SU-DHL-6 (cell line): ENCODE data around the gene RPL35A.

ENCODE experiments used
- H2AFZ ChIP-seq: fragments of 200-600 bp; sonication (generic); 2 replicates; pipeline ENCODE4 v1.6.1; 2014; ENCODE audit warnings: low read depth, mild to moderate bottlenecking, moderate library complexity, mixed read lengths, antibody characterized with exemption, low read length; ENCODE audit not compliant: severe bottlenecking
- H3F3A ChIP-seq: fragments of 200-600 bp; shearing (Covaris generic); 2 replicates; pipeline ENCODE4 v1.6.0; 2016; ENCODE audit warnings: antibody characterized with exemption, mild to moderate bottlenecking; ENCODE audit not compliant: insufficient read depth
- H3K27ac ChIP-seq: fragments of 200-600 bp; sonication (generic); 2 replicates; pipeline ENCODE4 v1.5.1; 2016; ENCODE audit warnings: low read depth, mild to moderate bottlenecking, low read length, moderate library complexity, mixed read lengths
- H3K27me3 ChIP-seq: fragments of 200-600 bp; sonication (generic), shearing (Covaris generic); 2 replicates; pipeline ENCODE4 v1.6.0; 2014; ENCODE audit warnings: mild to moderate bottlenecking, low read length
- H3K36me3 ChIP-seq: fragments of 200-600 bp; sonication (generic); 2 replicates; pipeline ENCODE4 v1.6.1; 2014; ENCODE audit warnings: mild to moderate bottlenecking, low read length, mixed read lengths
- H3K4me2 ChIP-seq: fragments of 300-600, 200-600 bp; shearing (Covaris generic), sonication (generic); 2 replicates; pipeline ENCODE4 v1.6.0; 2014; ENCODE audit warnings: low read length, low read depth, mild to moderate bottlenecking; ENCODE audit not compliant: poor library complexity, severe bottlenecking
- H3K4me3 ChIP-seq: fragments of 200-600 bp; sonication (generic); 2 replicates; pipeline ENCODE4 v1.5.1; 2014; ENCODE audit warnings: antibody characterized with exemption, low read length, mild to moderate bottlenecking, mixed read lengths; ENCODE audit not compliant: insufficient read depth, poor library complexity, severe bottlenecking
- H3K79me2 ChIP-seq: fragments of 200-600 bp; sonication (generic); 2 replicates; pipeline ENCODE4 v1.6.1; 2014; ENCODE audit warnings: mild to moderate bottlenecking, low read length, moderate library complexity; ENCODE audit not compliant: insufficient read depth
- H3K9ac ChIP-seq: fragments of 200-600 bp; sonication (generic); 2 replicates; pipeline ENCODE4 v1.7.0; 2014; ENCODE audit warnings: mild to moderate bottlenecking, low read length
- H3K9me2 ChIP-seq: fragments of 200-600 bp; sonication (generic); replicated peaks from 2 replicates; pipeline ENCODE4 v1.6.1; 2014; ENCODE audit warnings: low read length; ENCODE audit not compliant: insufficient read depth
- H3K9me3 ChIP-seq: fragments of 200-600 bp; sonication (generic); 2 replicates; pipeline ENCODE4 v1.6.1; 2014; ENCODE audit warnings: low read length, mixed read lengths; ENCODE audit not compliant: insufficient read depth
- H4K20me1 ChIP-seq: fragments of 200-600 bp; sonication (generic); 2 replicates; pipeline ENCODE4 v1.6.1; 2014; ENCODE audit warnings: low read depth, mild to moderate bottlenecking, antibody characterized with exemption, low read length, moderate library complexity, mixed read lengths
- CTCF ChIP-seq: fragments of 200-600 bp; sonication (generic); IDR thresholded peaks from one replicate; pipeline ENCODE4 v1.5.1; 2017; ENCODE audit warnings: antibody characterized with exemption, mild to moderate bottlenecking, low read length, moderate library complexity; ENCODE audit not compliant: insufficient read depth, poor library complexity, severe bottlenecking
- EZH2phosphoT487 ChIP-seq: fragments of 200-600 bp; sonication (generic), shearing (Covaris generic); conservative IDR thresholded peaks from 2 replicates; pipeline ENCODE4 v1.6.1; 2018; ENCODE audit warnings: mild to moderate bottlenecking, antibody characterized with exemption, low read length, moderate library complexity, mixed read lengths

The RPL35A gene

DNA sequence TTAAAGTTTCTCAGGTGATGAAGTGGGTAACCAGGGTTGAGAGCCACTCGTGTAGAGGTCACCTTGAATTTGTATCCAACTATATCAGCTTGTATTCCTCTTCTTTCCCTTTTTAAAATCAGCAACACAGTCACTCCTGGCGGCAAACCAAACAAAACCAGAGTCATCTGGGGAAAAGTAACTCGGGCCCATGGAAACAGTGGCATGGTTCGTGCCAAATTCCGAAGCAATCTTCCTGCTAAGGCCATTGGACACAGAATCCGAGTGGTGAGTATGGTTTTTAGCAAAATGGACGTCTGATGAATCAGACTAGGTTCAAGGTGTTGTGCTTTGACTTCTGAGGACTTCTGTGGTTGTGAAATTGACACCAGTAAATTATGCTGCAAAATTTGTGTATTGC is 3.9 kb downstream of the RPL35A start:
- TF ChIP-seq CTCF (no peak), EZH2phosphoT487 (no peak)
- no peaks in the 10 kb centered on the region for H3K9me2 ChIP-seq
- no peak overlapping the region for H3K27ac ChIP-seq
- no peaks in the 10 kb centered on the region for H3K27me3 ChIP-seq
- no peak overlapping the region for H3K4me2 ChIP-seq
- no peak overlapping the region for H3K4me3 ChIP-seq
- no peak overlapping the region for H2AFZ ChIP-seq
- H3K9me3 ChIP-seq: no peaks in the 10 kb centered on the region
- peaks cover 36% of the 10 kb centered on the region for H3K36me3 ChIP-seq
- no peak overlapping the region for H3K9ac ChIP-seq
- H3F3A ChIP-seq: peaks cover 66% of the 10 kb centered on the region
- peaks cover 13% of the 10 kb centered on the region; the same call in 1 of the 2 replicates for H4K20me1 ChIP-seq
- H3K79me2 ChIP-seq: peaks cover 34% of the 10 kb centered on the region

- Histone ChIP-seq H3K27ac (no peak overlapping the region), H2AFZ (no peak overlapping the region), H3K9me2 (no peaks in the 10 kb centered on the region), H4K20me1 (peaks cover 13% of the 10 kb centered on the region; the same call in 1 of the 2 replicates), H3K27me3 (no peaks in the 10 kb centered on the region), H3K79me2 (peaks cover 25% of the 10 kb centered on the region), H3K9ac (no peak overlapping the region), H3K4me3 (no peak overlapping the region), H3K9me3 (no peaks in the 10 kb centered on the region), H3K4me2 (no peak overlapping the region), H3K36me3 (peaks cover 32% of the 10 kb centered on the region), H3F3A (peaks cover 58% of the 10 kb centered on the region)
- no peak for TF ChIP-seq EZH2phosphoT487
- no peak for TF ChIP-seq CTCF
These were observed 6.0 kb downstream of the RPL35A start for GRCh38 chr3:197955892-197956477.

GRCh38 chr3:197956626-197956988 is 6.6 kb downstream of the RPL35A start:
- Histone ChIP-seq H4K20me1 (peaks cover 13% of the 10 kb centered on the region; the same call in 1 of the 2 replicates), H3K9ac (no peak overlapping the region), H3K36me3 (peaks cover 27% of the 10 kb centered on the region), H3K79me2 (peaks cover 18% of the 10 kb centered on the region), H3K9me2 (no peaks in the 10 kb centered on the region), H3K9me3 (no peaks in the 10 kb centered on the region), H3K4me3 (no peak overlapping the region), H3K27me3 (no peaks in the 10 kb centered on the region), H3K27ac (no peak overlapping the region), H3K4me2 (no peak overlapping the region), H3F3A (peaks cover 53% of the 10 kb centered on the region), H2AFZ (no peak overlapping the region)
- TF ChIP-seq EZH2phosphoT487: no peak
- TF ChIP-seq CTCF: no peak
